Parathyroid adenoma (tissue), 2 donors: ENCODE data around the gene HLA-DMB.

Experiments
- H2AFZ ChIP-seq: fragments of 300-600 bp; sonication (generic); one replicate; pipeline ENCODE4 v1.7.0; 2017; ENCODE audit warnings: antibody characterized with exemption, mild to moderate bottlenecking
- H3K27ac ChIP-seq: fragments of 300-600 bp; sonication (generic); one replicate; pipeline ENCODE4 v1.7.0; 2017
- H3K27me3 ChIP-seq: fragments of 300-600 bp; sonication (generic); one replicate; pipeline ENCODE4 v1.7.0; 2017; ENCODE audit warnings: low read length; ENCODE audit not compliant: control insufficient read depth, insufficient read depth
- H3K36me3 ChIP-seq: fragments of 300-600 bp; sonication (generic); one replicate; pipeline ENCODE4 v1.7.0; 2017; ENCODE audit warnings: low read length; ENCODE audit not compliant: control insufficient read depth, insufficient read depth
- H3K4me1 ChIP-seq: fragments of 300-600 bp; sonication (generic); one replicate; pipeline ENCODE4 v1.7.0; 2017; ENCODE audit warnings: control low read depth
- H3K4me2 ChIP-seq: fragments of 300-600 bp; sonication (generic); one replicate; pipeline ENCODE4 v1.7.0; 2017; ENCODE audit warnings: low read length
- H3K4me3 ChIP-seq: fragments of 300-600 bp; sonication (generic); one replicate; pipeline ENCODE4 v1.7.0; 2017; ENCODE audit warnings: low read depth, low read length
- H3K79me2 ChIP-seq: fragments of 300-600 bp; sonication (generic); one replicate; pipeline ENCODE4 v1.7.0; 2017; ENCODE audit warnings: control low read depth
- H3K9ac ChIP-seq: fragments of 300-600 bp; sonication (generic); one replicate; pipeline ENCODE4 v1.7.0; 2017; ENCODE audit warnings: mild to moderate bottlenecking
- H3K9me3 ChIP-seq: fragments of 300-600 bp; sonication (generic); one replicate; pipeline ENCODE4 v1.7.0; 2017; ENCODE audit warnings: low read length; ENCODE audit not compliant: control insufficient read depth
- CTCF ChIP-seq: fragments of 300-600 bp; sonication (generic); IDR thresholded peaks from one replicate; pipeline ENCODE4 v1.7.0; 2017; ENCODE audit warnings: antibody characterized with exemption, mild to moderate bottlenecking
- donor health status: primary hyperparathyroidism.

HLA-DMB gene

GRCh38 chr6:32949113-32949512, 8.3 kb upstream of the HLA-DMB start:
- H3K79me2 ChIP-seq = no peaks in the 10 kb centered on the region
- H3K4me2 ChIP-seq = no peak overlapping the region
- H3K36me3 ChIP-seq = no peaks in the 10 kb centered on the region
- no peaks in the 10 kb centered on the region for H3K9me3 ChIP-seq
- peaks cover 3% of the 10 kb centered on the region for H3K4me1 ChIP-seq
- H3K27me3 ChIP-seq = no peaks in the 10 kb centered on the region
- H3K27ac ChIP-seq = no peak overlapping the region
- H3K9ac ChIP-seq = no peak overlapping the region
- no peak overlapping the region for H3K4me3 ChIP-seq
- no peak for TF ChIP-seq CTCF
- H2AFZ ChIP-seq = no peak overlapping the region

- peaks cover 2% of the 10 kb centered on the region for H3K4me1 ChIP-seq
These were observed 7.0 kb upstream of the HLA-DMB start for GRCh38 chr6:32947552-32948465.

GRCh38 chr6:32946893-32947292, 6.1 kb upstream of the HLA-DMB start:
- no peak overlapping the region for H3K4me3 ChIP-seq
- TF ChIP-seq CTCF = no peak
- no peaks in the 10 kb centered on the region for H3K4me1 ChIP-seq
- no peaks in the 10 kb centered on the region for H3K9me3 ChIP-seq
- no peaks in the 10 kb centered on the region for H3K79me2 ChIP-seq
- no peaks in the 10 kb centered on the region for H3K27me3 ChIP-seq
- H3K27ac ChIP-seq = no peak overlapping the region
- no peak overlapping the region for H3K4me2 ChIP-seq
- no peak overlapping the region for H2AFZ ChIP-seq
- H3K36me3 ChIP-seq = no peaks in the 10 kb centered on the region
- no peak overlapping the region for H3K9ac ChIP-seq

More at GRCh38 chr6:32947552-32948465, 7.0 kb upstream of the HLA-DMB start:
- Histone ChIP-seq H2AFZ (no peak overlapping the region), H3K9ac (no peak overlapping the region), H3K27ac (no peak overlapping the region), H3K79me2 (no peaks in the 10 kb centered on the region), H3K36me3 (no peaks in the 10 kb centered on the region), H3K27me3 (no peaks in the 10 kb centered on the region), H3K4me3 (no peak overlapping the region), H3K4me2 (no peak overlapping the region), H3K9me3 (no peaks in the 10 kb centered on the region)
- TF ChIP-seq CTCF = peak; percentile 72

- no peaks in the 10 kb centered on the region for H3K9me3 ChIP-seq
- H3K9ac ChIP-seq = no peak overlapping the region
- no peaks in the 10 kb centered on the region for H3K79me2 ChIP-seq
- H3K27me3 ChIP-seq = no peaks in the 10 kb centered on the region
- H3K27ac ChIP-seq = no peak overlapping the region
- no peak overlapping the region for H3K4me3 ChIP-seq
- H3K4me2 ChIP-seq = no peak overlapping the region
- H3K36me3 ChIP-seq = no peaks in the 10 kb centered on the region
- H2AFZ ChIP-seq = no peak overlapping the region
- no peak for TF ChIP-seq CTCF
- H3K4me1 ChIP-seq = peaks cover 7% of the 10 kb centered on the region
These were observed 5.1 kb upstream of the HLA-DMB start for GRCh38 chr6:32945953-32946352.
